Activated gamma-delta T cell (primary cell): Measurements from ENCODE around the gene KIFBP.

Source experiments
- DNase-seq: peaks from one replicate; lab custom pipeline; 2025; lab: John Stamatoyannopoulos, UW

Gene KIFBP

DNA sequence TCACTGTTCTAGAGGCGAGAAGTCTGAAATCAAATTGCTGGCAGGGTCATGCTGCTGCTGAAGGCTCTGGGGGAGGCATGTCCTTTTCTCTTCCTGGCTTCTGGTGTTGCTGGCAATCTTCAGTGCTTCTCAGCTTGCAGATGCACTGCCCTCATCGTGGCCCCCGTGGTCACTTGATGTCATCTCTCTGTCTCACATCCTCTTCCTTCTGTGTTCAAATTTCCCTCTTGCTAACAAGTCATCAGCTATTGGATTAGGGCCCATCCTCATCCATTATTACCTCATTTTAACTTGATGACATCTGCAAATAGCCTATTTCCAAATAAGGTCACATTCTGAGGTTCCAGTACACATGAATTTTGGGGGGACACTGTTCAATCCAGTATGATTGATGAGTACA, 62.7 kb downstream of the KIFBP start:
- no peak for DNase-seq

DNA sequence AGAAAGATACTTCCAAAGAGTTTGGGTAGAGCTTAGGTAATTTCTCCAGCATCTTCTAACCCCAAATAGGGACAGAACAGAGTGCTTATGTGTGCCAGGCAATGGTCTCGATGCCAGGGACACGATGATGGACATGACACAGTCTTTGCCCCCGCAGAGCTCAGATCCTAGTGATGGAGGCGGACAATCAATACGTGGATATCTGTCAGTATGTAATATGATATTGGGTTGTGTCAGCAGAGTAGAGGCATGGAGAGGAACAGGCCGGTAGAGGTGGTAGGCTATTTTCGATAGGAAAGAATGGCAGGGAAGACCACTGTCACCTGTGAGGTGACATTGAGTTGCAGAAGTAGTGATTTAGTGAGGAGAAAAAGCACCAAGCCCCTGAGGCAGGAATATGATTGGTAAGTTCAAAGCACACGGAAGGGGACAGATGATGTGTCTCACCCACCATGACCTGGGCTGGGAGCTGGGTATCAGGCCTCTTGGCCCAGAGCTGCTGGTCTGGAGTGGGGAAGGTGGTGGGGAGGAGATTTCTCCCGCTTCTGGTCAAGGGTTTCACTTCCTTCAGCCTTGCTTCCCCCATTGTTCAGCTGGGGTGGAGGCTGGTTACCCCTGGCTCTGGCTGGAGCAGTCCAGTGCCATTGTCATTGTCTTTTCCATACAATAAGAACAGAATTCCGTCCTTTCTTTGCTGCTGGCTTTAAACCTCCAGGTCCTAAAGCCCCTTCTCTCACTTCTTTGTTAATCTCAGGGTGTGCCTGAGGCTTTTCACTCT, 63.3 kb downstream of the KIFBP start:
- DNase-seq: no peak

DNA sequence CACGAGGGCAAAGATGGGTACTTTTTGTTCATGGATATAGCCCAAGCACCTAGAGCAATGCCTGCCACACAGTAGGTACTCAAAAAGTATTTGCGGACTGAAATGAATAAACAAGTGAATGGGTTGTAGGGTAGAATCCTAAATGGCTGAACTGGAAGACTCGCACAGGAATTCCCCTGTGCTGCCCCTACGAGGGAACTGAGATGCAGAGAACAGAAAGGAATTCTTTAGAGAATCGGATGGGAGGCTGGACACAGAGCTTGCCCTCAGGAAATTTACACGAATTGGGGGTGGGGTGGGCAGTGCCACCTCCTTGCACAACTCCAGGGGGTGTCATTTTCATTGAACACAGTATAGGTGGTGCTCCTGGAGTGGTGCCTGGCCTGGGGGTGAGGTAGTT, 64.1 kb downstream of the KIFBP start:
- no peak for DNase-seq

DNA sequence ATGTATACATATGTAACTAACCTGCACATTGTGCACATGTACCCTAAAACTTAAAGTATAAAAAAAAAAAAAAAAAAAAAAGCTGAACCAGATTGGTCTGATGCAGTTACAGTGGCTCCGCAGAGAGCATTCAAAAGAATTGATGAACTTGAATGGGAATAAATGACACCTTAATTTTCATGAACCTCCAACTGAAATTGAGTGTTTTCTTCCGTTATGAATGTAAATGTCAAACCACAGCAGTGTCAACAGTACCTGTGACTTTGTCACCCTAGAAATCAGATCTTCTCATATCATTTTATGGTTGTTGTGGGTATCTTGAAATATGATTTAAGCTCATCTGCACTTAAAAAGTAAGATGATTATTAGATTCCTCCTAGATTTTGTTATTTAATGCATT, 66.6 kb downstream of the KIFBP start:
- DNase-seq: no peak

DNA sequence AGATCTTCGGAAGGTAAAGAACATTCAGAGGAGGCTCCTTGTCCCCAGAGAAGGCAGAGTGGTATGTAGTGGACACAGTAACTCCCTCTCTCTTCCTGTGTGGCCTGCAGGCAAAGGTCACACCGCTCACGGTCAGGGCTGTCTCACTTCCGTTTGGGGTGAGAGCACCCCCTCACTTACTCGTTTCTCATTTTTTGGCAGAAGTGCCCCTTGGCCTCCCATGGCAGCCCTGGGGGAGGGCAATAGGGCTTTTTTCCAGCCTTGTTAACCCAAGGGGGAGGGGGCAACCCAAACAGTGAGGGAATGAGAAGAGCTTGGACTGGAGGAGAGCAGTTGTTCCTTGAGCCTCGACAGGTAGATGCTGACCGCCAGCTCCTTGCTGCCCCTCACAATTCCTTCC, 67.5 kb downstream of the KIFBP start:
- no peak for DNase-seq

DNA sequence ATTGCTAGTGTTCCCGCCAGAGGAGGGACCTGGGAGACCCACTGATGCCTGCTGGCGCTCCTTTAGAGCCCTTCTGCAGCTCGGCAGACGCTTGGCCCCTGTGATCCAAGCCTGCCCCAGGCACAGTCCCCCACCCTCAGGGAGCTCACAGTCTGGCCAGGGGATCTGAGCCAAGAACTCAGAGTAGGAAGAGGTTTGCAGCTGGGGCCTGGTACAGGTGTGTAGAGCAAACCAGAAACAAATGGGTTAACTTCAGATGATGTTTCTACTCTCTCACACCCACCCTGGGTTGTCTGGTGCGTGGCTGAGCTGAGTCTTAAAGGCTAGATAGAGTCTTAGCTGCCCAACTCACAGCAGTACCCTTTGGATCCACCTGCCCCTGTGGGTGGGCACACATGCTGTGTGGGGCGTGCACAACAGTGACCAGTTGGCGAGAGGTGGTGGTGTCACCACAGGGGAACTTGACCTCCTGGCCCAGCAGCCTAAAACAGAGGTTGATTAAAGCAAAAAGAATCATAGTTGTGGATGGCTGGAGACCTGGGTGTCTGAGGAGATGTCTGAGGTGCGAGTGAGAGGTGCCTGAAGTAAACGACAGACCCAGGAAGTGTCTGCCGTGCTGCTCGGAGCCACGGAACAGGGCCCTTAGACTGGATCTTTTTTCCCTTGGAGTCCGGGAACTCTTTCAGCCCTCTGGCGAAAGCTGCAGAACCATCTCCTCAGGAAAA, 68.1 kb downstream of the KIFBP start:
- DNase-seq: no peak

DNA sequence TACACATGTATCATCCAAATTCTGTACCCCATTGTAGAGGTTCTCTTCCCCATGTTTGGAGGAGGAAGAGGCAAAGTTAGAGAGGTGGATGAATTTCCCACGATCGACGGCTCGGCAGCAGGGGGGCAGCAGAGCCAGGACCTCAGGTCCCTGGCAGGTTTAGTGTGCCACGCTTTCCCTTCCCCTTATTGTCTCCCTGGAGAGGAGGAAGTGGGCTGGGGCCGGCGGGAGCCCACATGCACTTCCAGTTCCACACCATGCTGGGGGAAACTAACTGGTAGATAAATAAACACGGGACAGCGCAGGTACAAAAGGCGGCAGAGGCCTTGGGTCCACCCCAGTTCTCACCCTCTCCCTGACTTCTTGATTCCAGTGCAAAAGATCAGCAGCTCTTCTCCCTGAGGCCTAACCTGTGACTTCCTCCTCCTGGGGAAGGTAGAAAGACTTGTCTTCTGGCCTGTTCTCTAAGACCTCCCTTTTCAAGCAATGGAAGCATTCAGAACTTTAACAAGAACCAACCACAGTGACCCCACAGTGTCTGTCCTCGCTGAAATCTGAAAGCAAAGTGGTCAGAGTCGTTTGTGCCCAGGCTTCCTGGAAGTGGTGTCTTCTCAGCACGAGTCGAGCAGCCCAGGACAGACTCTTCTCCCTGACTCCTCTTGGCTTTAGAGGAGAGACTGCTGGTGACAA, 68.8 kb downstream of the KIFBP start:
- DNase-seq: no peak

DNA sequence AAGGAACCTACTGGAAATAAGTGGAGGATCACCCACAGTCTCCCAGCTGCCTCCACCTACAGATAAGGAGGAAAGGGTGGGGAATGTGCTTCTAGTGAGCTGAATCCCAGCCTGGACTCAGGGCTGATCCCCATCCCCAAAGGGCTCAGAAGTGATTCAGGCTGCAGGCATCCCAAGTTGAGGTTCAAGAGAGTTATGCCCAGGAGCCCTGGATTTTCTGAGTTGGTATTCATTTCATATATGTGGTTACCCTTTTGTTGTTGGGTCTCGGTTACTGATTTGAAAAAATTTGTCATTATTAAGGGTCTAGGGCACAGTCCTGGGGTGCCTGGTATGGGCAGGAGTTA, 69.3 kb downstream of the KIFBP start:
- DNase-seq: no peak

DNA sequence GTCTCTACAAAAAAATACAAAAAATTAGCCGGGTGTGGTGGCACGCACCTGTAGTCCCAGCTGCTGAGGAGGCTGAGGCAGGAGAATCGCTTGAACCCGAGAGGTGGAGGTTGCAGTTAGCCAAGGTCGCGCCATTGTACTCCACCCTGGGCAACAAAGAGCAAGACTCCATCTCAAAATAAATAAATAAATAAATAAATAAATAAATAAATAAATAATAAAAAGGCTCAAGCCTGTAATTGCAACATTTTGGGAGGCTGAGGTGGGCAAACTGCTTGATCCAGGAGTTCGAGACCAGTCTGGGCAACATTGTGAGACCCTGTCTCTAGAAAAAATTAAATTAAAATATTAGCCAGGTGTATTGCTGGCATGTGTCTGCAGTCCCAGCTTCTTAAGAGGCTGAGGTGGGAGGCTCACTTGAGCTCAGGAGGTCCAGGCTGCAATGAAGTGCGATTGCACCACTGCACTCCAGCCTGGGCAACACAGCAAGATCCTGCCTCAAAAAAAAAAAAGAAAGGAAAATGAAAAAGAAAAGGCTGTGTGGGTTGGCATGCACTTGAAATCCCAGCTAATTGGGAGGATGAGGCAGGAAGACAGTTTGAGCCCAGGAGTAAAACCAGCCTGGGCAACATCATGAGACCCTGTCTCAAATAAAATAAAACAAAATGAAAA, 71.7 kb downstream of the KIFBP start:
- DNase-seq: no peak

DNA sequence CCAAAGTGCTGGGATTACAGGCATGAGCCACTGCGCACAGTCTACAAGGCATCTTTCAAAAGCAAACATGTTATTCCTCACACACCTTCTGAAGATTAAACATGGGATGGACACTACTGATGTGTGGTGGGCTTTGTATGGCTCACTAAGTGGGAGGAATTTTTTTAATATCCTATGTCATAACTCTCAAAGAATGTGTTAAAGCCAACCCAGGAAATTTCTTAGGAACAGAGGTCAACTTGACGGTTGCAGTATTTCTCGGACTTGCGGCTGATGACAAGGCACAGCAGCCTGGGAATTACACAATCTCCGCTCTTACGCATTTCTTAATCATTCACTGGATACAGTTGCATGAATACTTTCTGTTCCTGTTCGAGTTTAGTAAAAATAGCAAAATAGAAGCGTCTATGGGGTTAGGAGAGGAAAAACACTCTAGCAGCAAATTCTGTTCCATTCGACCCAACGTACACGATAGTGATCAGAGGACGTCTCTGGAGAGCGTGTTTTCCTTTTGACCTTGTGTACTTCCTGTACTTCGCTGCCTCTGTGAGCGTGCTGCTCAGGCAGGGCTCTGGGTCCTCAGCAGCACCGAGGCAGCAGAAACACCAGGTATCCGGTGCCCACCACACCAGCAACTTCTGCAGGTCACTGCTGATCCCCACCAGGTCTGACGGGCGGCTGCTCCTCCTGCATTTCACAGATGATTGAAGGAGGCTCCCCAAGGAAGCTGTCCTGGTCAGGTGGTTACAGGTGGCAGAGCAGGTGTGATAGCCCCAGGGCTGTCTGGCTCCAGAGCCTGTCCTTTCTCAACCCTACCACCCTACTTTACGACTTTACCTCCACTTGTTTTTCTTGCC, 72.9 kb downstream of the KIFBP start:
- DNase-seq: no peak

DNA sequence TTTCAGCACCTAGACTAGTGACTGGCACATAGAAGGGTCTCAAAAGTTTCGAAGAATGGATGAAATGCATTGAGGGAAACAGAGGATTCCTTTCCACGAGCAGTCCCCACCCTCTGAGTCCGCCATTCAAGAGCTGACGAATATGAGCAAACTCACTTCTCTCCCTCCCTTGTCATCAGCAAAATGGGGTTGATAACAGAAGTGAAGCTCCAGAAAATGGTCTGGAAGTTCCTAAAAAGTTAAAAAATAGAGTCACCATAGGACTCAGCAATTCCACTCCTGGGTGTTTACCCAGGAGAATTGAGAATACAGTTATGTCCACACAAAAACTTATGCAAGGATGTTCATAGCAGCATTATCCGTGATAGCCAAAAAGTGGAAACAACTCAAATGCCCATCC, 74.3 kb downstream of the KIFBP start:
- DNase-seq: no peak

DNA sequence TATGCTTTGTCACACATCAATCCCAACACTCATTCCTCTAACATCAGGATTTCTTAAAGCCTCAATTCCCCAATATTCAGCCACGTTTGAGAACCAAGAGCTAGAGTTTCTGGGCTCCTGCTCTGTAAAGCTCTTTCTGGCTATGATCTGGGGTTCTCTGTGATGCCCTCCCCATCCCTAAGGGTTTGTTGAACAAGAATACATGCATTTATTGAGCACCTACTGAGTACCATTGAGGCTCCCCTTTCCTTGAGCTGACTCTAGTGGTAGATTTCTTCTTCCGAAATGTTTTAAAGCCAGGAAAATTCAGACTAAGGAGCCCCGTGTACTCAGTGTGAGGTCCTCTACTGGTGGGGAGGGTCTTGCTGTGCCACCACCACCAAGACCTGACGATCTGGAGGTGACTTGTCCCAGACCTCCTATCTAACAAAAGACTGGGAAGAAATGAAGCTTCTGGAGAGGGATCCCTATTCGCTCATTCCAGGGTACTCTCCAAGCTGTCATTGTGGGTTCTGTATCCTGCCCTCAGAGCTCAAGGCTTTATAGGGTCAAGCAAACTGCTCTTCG, 76.2 kb downstream of the KIFBP start:
- no peak for DNase-seq

DNA sequence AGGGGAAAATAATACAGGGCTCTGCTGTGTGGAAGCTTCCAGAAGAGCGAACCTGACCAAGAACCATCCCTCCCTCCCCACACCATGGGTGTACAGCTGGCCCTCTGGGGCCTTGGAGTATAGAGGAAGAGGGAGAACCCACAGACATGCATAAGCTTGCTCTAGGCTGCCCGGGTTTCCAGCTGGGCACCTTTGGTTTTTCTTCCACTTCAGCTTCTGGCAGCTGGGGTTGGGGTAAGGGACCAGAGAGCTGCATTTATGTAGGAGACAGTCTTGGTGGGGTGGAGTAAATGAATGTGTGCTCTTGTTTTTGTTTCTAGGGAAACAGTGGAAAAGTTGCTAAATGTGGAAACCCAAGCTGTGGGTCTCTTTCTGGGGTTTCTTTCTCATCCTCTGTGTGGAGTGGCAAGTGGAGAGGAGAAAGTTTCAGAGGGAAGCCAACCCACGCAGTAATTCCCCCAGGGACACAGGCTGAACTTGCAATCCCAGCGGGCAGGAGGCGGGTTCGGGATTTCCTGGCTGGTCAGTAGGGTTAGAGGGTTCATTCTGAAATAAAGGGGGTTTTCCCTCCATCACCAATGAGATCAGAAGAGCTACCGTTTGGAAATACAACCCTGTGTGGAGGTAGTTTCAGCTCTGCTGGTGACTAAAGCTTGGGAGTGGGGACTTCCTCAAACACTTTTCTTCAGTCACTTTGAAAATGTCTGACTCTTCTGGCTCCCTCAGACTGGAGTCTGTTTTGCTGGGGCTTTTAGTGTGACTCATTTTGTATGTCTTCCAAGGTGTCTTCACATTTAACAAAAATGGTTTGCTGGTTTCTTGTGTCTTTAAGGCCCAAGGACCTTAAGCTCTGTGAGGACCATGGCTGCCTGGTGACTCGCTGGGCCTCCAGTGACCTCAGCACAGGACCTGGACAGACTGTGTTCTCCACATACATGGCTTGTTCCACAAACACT, 77.1 kb downstream of the KIFBP start:
- no peak for DNase-seq
